B cell (primary cell): Measurements from ENCODE around the gene TBC1D2.

ENCODE experiments used
- CTCF ChIP-seq: fragments of 200-600 bp; IDR thresholded peaks from one replicate; pipeline ENCODE4 v1.8.0; 2022; ENCODE audit warnings: antibody characterized with exemption, mild to moderate bottlenecking
- EZH2 ChIP-seq: IDR thresholded peaks from 2 replicates; pipeline ENCODE4 v1.6.1; 2012; ENCODE audit warnings: borderline replicate concordance, low read depth, mild to moderate bottlenecking, moderate library complexity, low read length; ENCODE audit not compliant: insufficient read depth, poor library complexity, severe bottlenecking

DNA sequence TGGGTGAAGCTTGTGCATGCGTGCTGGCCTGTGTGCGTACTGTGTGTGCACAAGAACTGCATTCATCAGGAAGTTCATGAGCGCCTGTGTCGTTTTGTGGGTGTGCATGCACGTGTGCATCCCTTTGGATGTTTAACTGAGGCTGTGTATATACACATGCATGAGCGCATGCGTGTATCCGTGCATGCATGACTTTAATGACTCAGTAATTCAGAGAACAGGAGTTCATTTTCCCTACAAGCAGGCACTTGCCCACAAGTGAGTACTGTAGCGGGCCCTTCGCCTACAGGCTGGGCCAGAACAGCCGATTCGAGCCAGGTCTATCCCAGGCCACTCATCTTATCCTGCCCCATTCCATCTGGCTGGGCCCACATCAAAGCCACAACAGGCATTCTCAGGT lies 92.8 kb downstream of the TBC1D2 start:
- TF ChIP-seq CTCF (no peak), EZH2 (no peak)
